Activated CD8-positive, alpha-beta memory T cell treated with anti-CD3 and anti-CD28 coated beads for 24 hours (primary cell): ENCODE data around the gene BRWD1.

ENCODE experiments used
- DNase-seq: peaks from one replicate; pipeline ENCODE4 v3.0.0-alpha.2; 2020

Gene BRWD1

DNA sequence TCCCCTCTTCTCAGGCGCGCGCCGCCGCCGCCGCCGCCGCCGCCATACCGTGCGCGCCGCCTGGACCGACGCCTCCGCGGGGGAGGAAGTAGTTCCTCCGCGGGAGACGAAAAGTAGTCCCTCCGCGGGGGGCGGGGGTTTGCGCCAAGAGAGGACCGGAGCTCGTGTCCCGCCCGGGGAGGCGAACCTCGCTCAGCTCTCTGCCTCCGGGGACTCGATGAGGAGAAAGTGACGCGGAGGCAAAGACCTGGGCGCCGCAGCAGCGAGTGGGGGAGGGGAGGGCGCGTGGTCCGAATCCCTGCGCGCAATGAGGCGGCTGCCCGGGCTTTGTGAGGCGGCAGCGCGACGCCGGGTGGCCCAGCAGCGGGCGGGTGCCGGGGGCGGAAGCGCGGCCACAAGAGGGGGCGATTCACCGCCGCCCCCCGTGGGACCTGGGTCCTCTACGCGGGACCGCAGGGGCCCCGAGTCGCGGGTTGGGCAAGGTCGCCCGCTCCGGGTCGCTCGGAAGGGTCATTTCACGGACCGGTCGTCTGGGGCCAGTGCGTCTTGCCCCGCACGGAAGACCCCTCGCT lies at the start of gene BRWD1:
BRWD1 (minus strand) TSS at position 62 of the 572 bp plus-strand sequence. CDS start 141 bp downstream, outside the sequence.
- peak; percentile 94 for DNase-seq

GRCh38 chr21:39362733-39363132 lies 49.3 kb upstream of the BRWD1 start:
- DNase-seq: no peak

- DNase-seq: no peak
These were observed 46.0 kb upstream of the BRWD1 start for GRCh38 chr21:39359382-39359781.

DNA sequence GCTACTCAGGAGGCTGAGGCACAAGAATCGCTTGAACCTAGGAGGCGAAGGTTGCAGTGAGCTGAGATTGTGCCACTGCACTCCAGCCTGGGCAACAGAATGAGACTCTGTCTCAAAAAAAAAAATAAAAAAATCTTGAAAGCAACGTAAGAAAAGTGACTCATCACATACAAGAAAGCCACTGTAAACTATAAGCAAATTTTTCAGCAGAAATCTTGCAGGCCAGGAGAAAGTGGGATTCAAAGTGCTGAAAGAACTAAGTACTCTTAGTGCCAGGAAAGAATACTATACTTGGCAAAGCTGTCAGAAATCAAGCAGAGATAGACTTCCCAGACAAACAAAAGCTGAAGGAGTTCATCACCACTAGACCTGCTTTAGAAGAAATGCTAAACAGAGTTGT lies 39.9 kb upstream of the BRWD1 start:
- DNase-seq: no peak

- no peak for DNase-seq
These were observed 36.9 kb upstream of the BRWD1 start for GRCh38 chr21:39350094-39351005.

DNA sequence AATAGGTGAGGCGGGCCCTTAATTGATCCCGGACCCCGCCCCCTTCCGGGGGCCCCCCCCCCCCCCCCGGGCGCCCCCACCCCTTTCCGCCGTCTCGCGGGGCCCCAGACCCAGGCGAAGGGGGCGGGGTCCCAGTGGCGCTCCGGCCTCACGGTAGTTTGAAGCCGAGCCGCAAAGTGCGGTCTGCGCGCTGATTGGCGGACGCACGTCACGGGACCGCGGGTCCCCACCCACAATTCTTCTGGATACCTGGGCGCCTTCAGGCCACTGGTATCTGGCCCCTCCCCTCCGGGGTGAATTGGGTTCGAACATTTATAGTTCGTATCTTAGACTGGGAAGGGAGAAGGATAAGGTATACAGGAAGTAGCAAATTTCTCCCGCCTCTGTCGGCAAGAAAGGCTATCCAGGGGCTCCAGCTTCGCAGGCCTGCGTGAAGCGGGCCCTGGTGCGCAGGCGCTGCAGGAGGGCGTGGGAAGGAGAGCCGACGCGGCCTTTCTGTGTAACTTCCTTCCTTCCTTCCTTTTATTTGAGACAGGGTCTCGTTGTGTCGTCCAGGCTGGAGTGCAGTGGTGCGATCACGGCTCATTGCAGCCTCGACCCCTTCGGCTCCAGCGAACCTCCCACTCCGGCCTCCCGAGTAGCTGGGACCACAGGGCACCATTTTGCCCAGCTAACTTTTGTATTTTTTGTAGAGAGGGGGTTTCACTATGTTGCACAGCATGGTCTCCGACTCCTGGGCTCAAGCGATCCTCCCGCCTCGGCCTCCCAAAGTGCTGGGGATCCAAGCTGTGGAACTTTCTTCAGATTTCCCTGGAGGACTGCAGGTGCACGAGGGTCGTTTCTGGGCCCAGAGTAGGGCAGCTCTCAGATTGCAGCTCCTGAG lies 36.0 kb upstream of the BRWD1 start:
- DNase-seq: peak; percentile 98

GRCh38 chr21:39348355-39349210 lies 35.2 kb upstream of the BRWD1 start, which contains the start of gene HMGN1:
Gene HMGN1 (minus strand): TSS chr21:39349088. CDS start chr21:39348917, 171 bp downstream.
- peak; percentile 93 for DNase-seq

- no peak for DNase-seq
These were observed 34.6 kb upstream of the BRWD1 start for GRCh38 chr21:39348040-39348354.

GRCh38 chr21:39347537-39347936 lies 34.1 kb upstream of the BRWD1 start:
- no peak for DNase-seq

DNA sequence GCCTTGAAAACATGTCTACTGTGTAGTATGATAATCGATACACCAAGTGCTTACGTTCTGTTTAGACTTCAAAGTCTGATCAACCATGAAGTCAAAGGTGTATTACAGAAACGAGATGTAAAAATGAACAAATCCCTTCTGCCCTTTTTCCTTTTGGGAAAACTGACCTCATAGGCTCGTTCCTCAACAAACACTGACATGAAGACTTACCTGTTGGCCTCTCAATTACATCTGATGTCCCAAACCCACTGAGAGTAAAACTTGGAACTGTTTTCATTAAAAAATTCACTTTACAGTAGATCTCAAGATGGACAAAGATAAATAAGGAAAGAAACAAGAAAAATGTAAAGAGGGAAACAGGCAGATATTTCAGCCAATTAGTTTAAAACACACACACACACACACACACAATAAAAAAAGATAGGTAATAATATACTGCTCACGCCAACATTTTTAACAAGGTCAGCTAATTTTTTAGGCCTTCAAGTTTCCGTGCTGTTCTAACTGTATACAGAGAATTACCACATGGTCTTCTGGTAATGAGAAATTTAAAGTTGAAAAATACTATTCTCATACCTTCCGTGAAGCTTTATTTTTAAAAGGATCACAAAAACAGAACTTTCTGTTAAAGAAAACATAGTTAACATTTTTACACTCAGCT lies 33.4 kb upstream of the BRWD1 start:
- DNase-seq: no peak

DNA sequence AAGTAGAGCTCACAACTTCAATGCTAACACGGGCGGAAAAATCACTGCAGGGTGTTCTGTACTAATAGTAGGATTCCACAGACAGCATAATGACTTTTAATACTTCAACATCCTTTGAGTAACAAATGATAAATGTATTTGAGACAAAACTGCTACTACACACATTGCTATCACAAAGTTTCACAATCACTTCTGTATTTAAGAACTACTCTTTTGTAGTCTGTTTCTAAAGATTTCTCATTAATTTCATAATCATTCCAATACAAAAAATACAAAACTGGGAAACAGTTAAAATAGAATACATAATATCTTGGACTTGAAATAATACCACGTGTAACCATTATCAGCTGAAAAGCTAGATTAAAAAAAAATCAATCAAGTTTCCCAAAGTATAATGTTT lies 32.8 kb upstream of the BRWD1 start:
- no peak for DNase-seq

DNA sequence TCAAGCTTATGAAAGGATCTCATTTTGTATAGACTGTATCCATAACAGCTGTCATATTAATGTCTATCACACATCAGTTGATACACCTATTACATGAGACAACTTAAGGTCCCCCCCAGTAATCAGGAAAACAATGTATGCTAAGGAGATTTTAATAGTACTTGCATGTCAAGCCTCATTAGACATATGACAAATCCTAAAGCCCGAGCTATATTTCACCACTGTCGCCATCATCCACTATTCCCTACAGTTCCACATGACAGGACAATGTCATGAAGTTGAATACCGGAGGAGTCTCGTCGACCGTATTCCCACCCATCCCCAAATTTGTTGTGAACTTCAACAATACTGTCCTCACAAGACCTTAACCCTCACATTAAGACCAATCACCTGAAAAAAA lies 32.0 kb upstream of the BRWD1 start:
- DNase-seq: no peak

DNA sequence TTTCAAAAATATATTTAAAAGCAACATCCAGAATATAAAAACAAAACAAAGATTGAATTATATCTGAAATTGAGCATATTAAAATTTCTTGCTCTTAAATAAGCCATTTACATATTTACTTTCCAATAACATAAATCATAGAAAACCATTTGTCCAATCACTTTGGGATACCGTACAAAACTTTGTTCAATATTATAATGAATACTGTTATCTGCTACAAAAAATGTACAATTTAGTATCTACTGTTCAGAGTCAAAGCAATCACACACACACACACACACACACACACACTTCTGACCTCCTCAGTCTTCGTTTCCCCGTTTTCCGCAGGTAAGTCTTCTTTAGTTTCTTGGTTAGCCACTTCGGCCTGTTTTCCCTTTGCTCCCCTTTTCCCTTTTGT lies 31.4 kb upstream of the BRWD1 start:
- DNase-seq: no peak

DNA sequence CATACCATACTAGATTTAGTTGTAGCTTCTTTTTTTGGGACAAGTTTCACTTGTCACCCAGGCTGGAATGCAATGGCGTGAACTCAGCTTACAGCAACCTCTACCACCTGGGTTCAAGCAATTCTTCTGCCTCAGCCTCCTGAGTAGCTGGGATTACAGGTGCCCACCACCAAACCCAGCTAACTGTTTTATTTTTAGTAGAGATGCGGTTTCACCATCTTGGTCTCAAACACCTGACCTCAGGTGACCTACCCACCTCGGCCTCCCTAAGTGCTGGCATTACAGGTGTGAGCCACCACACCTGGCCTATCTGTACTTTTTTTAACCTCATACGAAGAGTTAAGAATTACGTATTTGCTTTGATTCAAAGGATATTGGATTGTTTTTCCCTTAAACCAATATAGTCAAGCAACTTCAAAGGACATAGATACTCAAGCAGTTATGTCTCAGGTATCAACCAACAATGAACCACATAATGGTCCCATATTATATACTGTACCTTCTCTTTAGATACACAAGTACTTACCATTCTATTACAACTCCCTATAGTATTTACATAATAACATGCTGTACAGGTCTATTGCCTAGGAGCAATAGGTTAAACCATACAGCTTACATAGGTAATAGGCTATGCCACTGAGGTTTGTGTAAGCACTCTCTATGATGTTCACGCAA lies 28.0 kb upstream of the BRWD1 start:
- DNase-seq: no peak

DNA sequence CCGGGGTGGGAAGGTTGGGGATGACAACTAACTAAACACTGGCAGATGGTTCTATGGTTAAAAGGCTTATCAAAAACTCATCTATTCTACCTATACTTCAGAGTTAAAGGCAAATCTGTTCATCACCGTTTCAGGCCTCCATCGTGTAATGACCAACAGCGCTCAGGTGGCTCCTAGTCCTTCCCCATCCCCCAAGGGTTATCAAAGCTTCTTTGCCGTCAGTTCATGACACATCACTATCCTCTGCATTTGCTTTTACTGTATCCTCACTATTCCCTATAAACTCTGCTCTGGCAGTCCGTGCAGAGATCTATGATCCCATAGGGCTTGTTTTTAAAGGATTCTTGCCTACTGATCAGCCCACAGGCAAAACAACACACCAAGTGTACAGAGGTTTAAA lies 27.3 kb upstream of the BRWD1 start:
- no peak for DNase-seq

GRCh38 chr21:39339231-39339630 lies 25.8 kb upstream of the BRWD1 start:
- DNase-seq: no peak

- no peak for DNase-seq
These were observed 23.1 kb upstream of the BRWD1 start for GRCh38 chr21:39336457-39337008.

DNA sequence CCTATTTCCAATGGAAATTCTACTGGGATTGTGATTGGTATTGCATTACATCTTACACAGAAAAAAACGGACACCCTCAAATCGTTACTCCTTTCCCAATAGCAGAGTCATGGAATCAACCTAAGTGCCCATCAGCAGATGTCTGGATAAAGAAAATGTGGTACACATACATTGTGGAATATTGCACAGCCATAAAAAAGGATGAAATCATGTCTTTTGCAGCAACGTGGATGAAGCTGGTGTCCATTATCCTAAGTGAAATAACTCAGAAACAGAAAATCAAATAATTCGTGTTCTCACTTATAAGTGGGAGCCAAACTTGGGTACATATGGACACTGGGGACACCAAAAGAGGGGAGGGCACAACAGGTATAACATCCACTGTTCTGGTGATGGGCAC lies 21.2 kb upstream of the BRWD1 start:
- DNase-seq: no peak

GRCh38 chr21:39332175-39332574 lies 18.7 kb upstream of the BRWD1 start:
- no peak for DNase-seq

GRCh38 chr21:39330001-39330400 lies 16.6 kb upstream of the BRWD1 start:
- no peak for DNase-seq

- DNase-seq: no peak
These were observed 14.3 kb upstream of the BRWD1 start for GRCh38 chr21:39327727-39328126.
